SK-N-SH treated with all-trans-retinoic acid at 6 μM for 48 hours (cell line): Measurements from ENCODE around the gene AIMP1.
A peak's percentile ranks its signal among the peaks of the same experiment; 100 is the strongest.

Experiments
- ATAC-seq: fragments of 200-7000 bp; cut with Tn5 transposase; 3 replicates; pipeline ENCODE4 v1.9.1; 2020; ENCODE audit warnings: mild to moderate bottlenecking, moderate library complexity
- ARNTL ChIP-seq: fragments of 450-650 bp; formaldehyde crosslinking; IDR thresholded peaks from 2 replicates; pipeline ENCODE4 v1.5.0; 2020; ENCODE audit warnings: low read depth, mild to moderate bottlenecking, moderate library complexity, borderline replicate concordance
- BACH2 ChIP-seq: fragments of 250-450 bp; sonication (Bioruptor Pico); IDR thresholded peaks from 2 replicates; pipeline ENCODE4 v1.9.0; 2021; ENCODE audit warnings: mild to moderate bottlenecking, borderline replicate concordance
- CSDC2 ChIP-seq: fragments of 250-450 bp; sonication (Bioruptor Pico); IDR thresholded peaks from 2 replicates; pipeline ENCODE4 v1.5.0; 2020; ENCODE audit warnings: mild to moderate bottlenecking, moderate library complexity
- ESRRG ChIP-seq: fragments of 250-450 bp; sonication (Bioruptor Pico); IDR thresholded peaks from 2 replicates; pipeline ENCODE4 v1.6.1; 2021; ENCODE audit warnings: mild to moderate bottlenecking
- ISL1 ChIP-seq: fragments of 250-450 bp; sonication (Bioruptor Pico); IDR thresholded peaks from 2 replicates; pipeline ENCODE4 v2.1.2; 2022; ENCODE audit warnings: mild to moderate bottlenecking, moderate library complexity
- OSR1 ChIP-seq: fragments of 250-450 bp; sonication (Bioruptor Pico); IDR thresholded peaks from 2 replicates; pipeline ENCODE4 v1.8.0; 2022; ENCODE audit warnings: moderate library complexity, mild to moderate bottlenecking, inconsistent platforms
- PATZ1 ChIP-seq: fragments of 250-450 bp; sonication (Bioruptor Pico); IDR thresholded peaks from 2 replicates; pipeline ENCODE4 v1.8.0; 2020; ENCODE audit warnings: mild to moderate bottlenecking, moderate library complexity, borderline replicate concordance
- POU6F1 ChIP-seq: fragments of 250-450 bp; sonication (Bioruptor Pico); IDR thresholded peaks from 2 replicates; pipeline ENCODE4 v1.8.0; 2021; ENCODE audit warnings: low read depth, mild to moderate bottlenecking, moderate library complexity, borderline replicate concordance
- PPARA ChIP-seq: fragments of 250-450 bp; sonication (Bioruptor Pico); IDR thresholded peaks from 2 replicates; pipeline ENCODE4 v1.5.0; 2020; ENCODE audit warnings: mild to moderate bottlenecking, borderline replicate concordance
- RARB ChIP-seq: fragments of 250-450 bp; sonication (Bioruptor Pico); IDR thresholded peaks from 2 replicates; pipeline ENCODE4 v1.8.0; 2021; ENCODE audit warnings: mild to moderate bottlenecking, moderate library complexity
- SNAI2 ChIP-seq: fragments of 250-450 bp; sonication (Bioruptor Pico); IDR thresholded peaks from 2 replicates; pipeline ENCODE4 v1.5.0; 2020; ENCODE audit warnings: mild to moderate bottlenecking, moderate library complexity
- TCF4 ChIP-seq: fragments of 250-450 bp; sonication (Bioruptor Pico); IDR thresholded peaks from 2 replicates; pipeline ENCODE4 v1.8.0; 2021; ENCODE audit warnings: mild to moderate bottlenecking, moderate library complexity, borderline replicate concordance
- ZFP30 ChIP-seq: fragments of 450-650 bp; formaldehyde crosslinking; IDR thresholded peaks from 2 replicates; pipeline ENCODE4 v1.5.0; 2022; ENCODE audit warnings: mild to moderate bottlenecking, moderate library complexity
- ZNF565 ChIP-seq: fragments of 450-650 bp; formaldehyde crosslinking; conservative IDR thresholded peaks from 2 replicates; pipeline ENCODE4 v1.5.0; 2020; ENCODE audit warnings: low read depth, mild to moderate bottlenecking, moderate library complexity
- ZNF8 ChIP-seq: fragments of 450-650 bp; formaldehyde crosslinking; IDR thresholded peaks from 2 replicates; pipeline ENCODE4 v1.5.0; 2020; ENCODE audit warnings: mild to moderate bottlenecking, moderate library complexity
- TF ChIP-seq, protein P1 (sequence below): fragments of 250-450 bp; sonication (Bioruptor Pico); IDR thresholded peaks from 2 replicates; pipeline ENCODE4 v1.5.0; 2020; ENCODE audit warnings: mild to moderate bottlenecking, moderate library complexity

AIMP1 gene

DNA sequence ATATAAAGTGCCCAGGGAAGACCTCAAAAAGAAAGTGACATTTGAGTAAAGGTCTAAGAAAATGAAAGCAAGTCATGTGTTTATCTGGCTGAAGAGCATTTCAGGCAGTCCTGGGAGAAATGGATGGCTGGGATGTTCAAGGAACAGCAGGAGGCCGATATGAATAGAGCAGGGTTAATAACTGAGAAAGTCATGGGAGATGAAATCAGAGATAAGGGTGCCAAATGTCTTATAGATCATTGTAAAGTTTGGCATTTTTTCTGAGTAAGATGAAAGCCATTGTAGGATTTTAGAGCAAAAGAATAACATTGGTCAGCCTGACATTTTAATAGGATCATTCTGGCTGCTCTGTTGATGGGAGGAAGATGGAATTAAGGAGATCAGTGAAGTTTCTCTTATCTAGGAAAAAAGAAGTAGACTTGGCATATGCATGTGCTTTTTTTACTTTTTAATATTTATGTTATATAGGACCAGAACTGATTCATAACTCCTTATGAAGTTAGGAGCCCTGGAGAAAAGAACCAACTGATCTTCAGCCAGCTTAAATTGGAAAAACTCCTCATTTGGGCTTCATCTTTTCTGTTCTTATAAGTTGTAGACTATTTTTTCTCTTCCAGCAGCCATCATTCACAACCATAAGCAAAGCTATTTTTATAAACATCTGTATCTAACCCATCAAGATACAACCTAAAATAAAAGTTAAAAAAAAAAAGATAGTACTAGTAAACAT lies 18.6 kb downstream of the AIMP1 start:
- TF ChIP-seq, protein P1, sequence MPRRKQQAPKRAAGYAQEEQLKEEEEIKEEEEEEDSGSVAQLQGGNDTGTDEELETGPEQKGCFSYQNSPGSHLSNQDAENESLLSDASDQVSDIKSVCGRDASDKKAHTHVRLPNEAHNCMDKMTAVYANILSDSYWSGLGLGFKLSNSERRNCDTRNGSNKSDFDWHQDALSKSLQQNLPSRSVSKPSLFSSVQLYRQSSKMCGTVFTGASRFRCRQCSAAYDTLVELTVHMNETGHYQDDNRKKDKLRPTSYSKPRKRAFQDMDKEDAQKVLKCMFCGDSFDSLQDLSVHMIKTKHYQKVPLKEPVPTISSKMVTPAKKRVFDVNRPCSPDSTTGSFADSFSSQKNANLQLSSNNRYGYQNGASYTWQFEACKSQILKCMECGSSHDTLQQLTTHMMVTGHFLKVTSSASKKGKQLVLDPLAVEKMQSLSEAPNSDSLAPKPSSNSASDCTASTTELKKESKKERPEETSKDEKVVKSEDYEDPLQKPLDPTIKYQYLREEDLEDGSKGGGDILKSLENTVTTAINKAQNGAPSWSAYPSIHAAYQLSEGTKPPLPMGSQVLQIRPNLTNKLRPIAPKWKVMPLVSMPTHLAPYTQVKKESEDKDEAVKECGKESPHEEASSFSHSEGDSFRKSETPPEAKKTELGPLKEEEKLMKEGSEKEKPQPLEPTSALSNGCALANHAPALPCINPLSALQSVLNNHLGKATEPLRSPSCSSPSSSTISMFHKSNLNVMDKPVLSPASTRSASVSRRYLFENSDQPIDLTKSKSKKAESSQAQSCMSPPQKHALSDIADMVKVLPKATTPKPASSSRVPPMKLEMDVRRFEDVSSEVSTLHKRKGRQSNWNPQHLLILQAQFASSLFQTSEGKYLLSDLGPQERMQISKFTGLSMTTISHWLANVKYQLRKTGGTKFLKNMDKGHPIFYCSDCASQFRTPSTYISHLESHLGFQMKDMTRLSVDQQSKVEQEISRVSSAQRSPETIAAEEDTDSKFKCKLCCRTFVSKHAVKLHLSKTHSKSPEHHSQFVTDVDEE (CRISPR knock-in tag), result no peak
- TF ChIP-seq POU6F1 (CRISPR knock-in tag), result no peak
- peak; percentile 15; the same call in 1 of the 2 replicates for TF ChIP-seq ISL1 (CRISPR knock-in tag)
- no peak for TF ChIP-seq OSR1
- TF ChIP-seq SNAI2 (CRISPR knock-in tag), result no peak

GRCh38 chr4:106336618-106337017 lies 20.3 kb downstream of the AIMP1 start:
- ATAC-seq, result no peak
- TF ChIP-seq CSDC2 (no peak), OSR1 (no peak)
- TF ChIP-seq, all 23 proteins: peak for 0

More for the DNA sequence above, 18.6 kb downstream of the AIMP1 start:
- peak; percentile 68 for ATAC-seq

DNA sequence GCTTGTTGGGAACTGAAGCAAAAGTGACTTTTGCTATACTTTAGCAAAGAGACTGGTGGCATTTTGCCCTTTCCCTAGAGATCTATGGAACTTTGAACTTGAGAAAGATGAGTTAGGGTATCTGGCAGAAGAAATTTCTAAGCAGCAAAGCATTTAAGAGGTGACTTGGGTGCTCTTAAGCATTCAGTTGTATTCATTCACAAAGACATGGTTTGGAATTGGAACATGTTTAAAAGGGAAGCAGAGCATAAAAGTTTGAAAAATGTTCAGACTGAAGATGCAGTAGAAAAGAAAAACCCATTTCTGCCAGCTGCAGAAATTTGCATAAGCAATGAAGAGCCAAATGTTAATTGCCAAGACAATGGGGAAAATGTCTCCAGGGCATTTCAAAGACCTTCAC lies 21.6 kb downstream of the AIMP1 start:
- no peak for ATAC-seq

DNA sequence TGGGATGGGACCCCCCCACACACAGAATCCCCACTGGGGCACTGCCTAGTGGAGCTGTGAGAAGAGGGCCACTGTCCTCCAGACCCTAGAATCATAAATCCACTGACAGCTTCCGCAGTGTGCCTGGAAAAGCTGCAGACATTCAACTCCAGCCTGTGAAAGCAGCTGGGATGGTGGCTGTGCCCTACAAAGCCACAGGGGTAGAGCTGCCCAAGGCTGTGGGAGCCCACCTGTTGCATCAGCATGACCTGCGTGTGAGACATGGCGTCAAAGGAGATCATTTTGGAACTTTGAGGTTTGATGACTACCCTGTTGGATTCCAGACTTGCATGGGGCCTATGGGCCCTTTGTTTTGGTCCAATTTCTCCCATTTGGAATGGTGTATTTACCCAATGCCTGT lies 22.3 kb downstream of the AIMP1 start:
- TF ChIP-seq TCF4, result no peak
- no peak for TF ChIP-seq CSDC2
- TF ChIP-seq, protein P1 (CRISPR knock-in tag), result no peak
- no peak for TF ChIP-seq RARB (CRISPR knock-in tag)
- TF ChIP-seq BACH2, result no peak
- TF ChIP-seq ZNF565 (CRISPR knock-in tag), result no peak
- TF ChIP-seq POU6F1 (CRISPR knock-in tag), result no peak
- no peak for TF ChIP-seq ZNF8 (CRISPR knock-in tag)
- TF ChIP-seq ESRRG (CRISPR knock-in tag), result no peak
- TF ChIP-seq ARNTL (CRISPR knock-in tag), result no peak
- no peak for TF ChIP-seq PPARA (CRISPR knock-in tag)
- no peak for TF ChIP-seq SNAI2 (CRISPR knock-in tag)
- TF ChIP-seq, all 23 proteins: peak for 0
- no peak for ATAC-seq

More for the DNA sequence above, 21.6 kb downstream of the AIMP1 start:
- TF ChIP-seq ZFP30 (no peak), ISL1 (CRISPR knock-in tag) (no peak), PPARA (CRISPR knock-in tag) (no peak), PATZ1 (CRISPR knock-in tag) (no peak), ZNF8 (CRISPR knock-in tag) (no peak)
- TF ChIP-seq, protein P1 (CRISPR knock-in tag), result no peak
